Neural cell (in vitro differentiated cells): ENCODE measurements around the gene IL17RD. TPM values are rescaled to one million over a fixed set of nuclear protein-coding genes. Genes with fewer than 3 reads are reported as not detected.
A peak's percentile ranks its signal among the peaks of the same experiment; 100 is the strongest.

Experiments used
- H2AFZ ChIP-seq: fragments of 200-600, 300-800 bp; sonication (generic), shearing (Covaris generic); 2 replicates; pipeline ENCODE4 v1.6.0; 2014; ENCODE audit warnings: low read depth, mild to moderate bottlenecking, antibody characterized with exemption, low read length, moderate library complexity
- H3F3A ChIP-seq: fragments of 200-600 bp; shearing (Covaris generic); 2 replicates; pipeline ENCODE4 v1.6.1; 2016; ENCODE audit warnings: mild to moderate bottlenecking, moderate library complexity, mixed read lengths, antibody characterized with exemption, low read length; ENCODE audit not compliant: insufficient read depth, poor library complexity, severe bottlenecking
- H3K27ac ChIP-seq: fragments of 200-600, 300-800 bp; sonication (generic), shearing (Covaris generic); 2 replicates; pipeline ENCODE4 v1.5.1; 2014; ENCODE audit warnings: mild to moderate bottlenecking, low read length, moderate library complexity
- H3K27me3 ChIP-seq: fragments of 300-800, 200-600 bp; sonication (generic), shearing (Covaris generic); 2 replicates; pipeline ENCODE4 v1.6.0; 2014; ENCODE audit warnings: mild to moderate bottlenecking, low read depth, low read length, moderate library complexity; ENCODE audit not compliant: insufficient read depth
- H3K36me3 ChIP-seq: fragments of 300-800, 200-600 bp; sonication (generic), shearing (Covaris generic); 2 replicates; pipeline ENCODE4 v1.5.1; 2014; ENCODE audit warnings: mild to moderate bottlenecking, antibody characterized with exemption, low read length, moderate library complexity; ENCODE audit not compliant: insufficient read depth
- H3K4me2 ChIP-seq: fragments of 300-800, 200-600 bp; sonication (generic), shearing (Covaris generic); 2 replicates; pipeline ENCODE4 v1.6.0; 2014; ENCODE audit warnings: mild to moderate bottlenecking, low read length
- H3K4me3 ChIP-seq: fragments of 300-800, 200-600 bp; sonication (generic), shearing (Covaris generic); 2 replicates; pipeline ENCODE4 v1.5.1; 2014; ENCODE audit warnings: mild to moderate bottlenecking, low read length, moderate library complexity
- H3K79me2 ChIP-seq: fragments of 200-600 bp; shearing (Covaris generic); replicated peaks from 2 replicates; pipeline ENCODE4 v1.6.0; 2014; ENCODE audit warnings: mild to moderate bottlenecking, low read length, moderate library complexity; ENCODE audit not compliant: insufficient read depth
- H3K9ac ChIP-seq: fragments of 300-800, 200-600 bp; sonication (generic), shearing (Covaris generic); 2 replicates; pipeline ENCODE4 v1.6.1; 2016; ENCODE audit warnings: mild to moderate bottlenecking, low read length, mixed read lengths
- H3K9me2 ChIP-seq: fragments of 200-600 bp; shearing (Covaris generic); 2 replicates; pipeline ENCODE4 v1.6.1; 2016; ENCODE audit warnings: mild to moderate bottlenecking, low read length, mixed read lengths; ENCODE audit not compliant: insufficient read depth
- H3K9me3 ChIP-seq: fragments of 200-600, 300-800 bp; sonication (generic), shearing (Covaris generic); 2 replicates; pipeline ENCODE4 v1.6.1; 2016; ENCODE audit warnings: mild to moderate bottlenecking, mixed run types, low read length, moderate library complexity, mixed read lengths
- H4K20me1 ChIP-seq: fragments of 200-600 bp; shearing (Covaris generic); 2 replicates; pipeline ENCODE4 v1.6.1; 2016; ENCODE audit warnings: mild to moderate bottlenecking, mixed run types; ENCODE audit not compliant: insufficient read depth
- CTCF ChIP-seq: fragments of 450-650 bp; IDR thresholded peaks from 2 replicates; pipeline ENCODE4 v1.5.1; 2014; ENCODE audit warnings: antibody characterized with exemption, mild to moderate bottlenecking, moderate library complexity; ENCODE audit not compliant: poor library complexity, severe bottlenecking
- EP300 ChIP-seq: fragments of 450-650 bp; conservative IDR thresholded peaks from 2 replicates; pipeline ENCODE4 v1.6.1; 2014; ENCODE audit warnings: antibody characterized with exemption, mild to moderate bottlenecking, moderate library complexity; ENCODE audit not compliant: poor library complexity, severe bottlenecking
- EZH2 ChIP-seq: fragments of 200-600, 300-800 bp; shearing (Covaris generic), sonication (generic); IDR thresholded peaks from 2 replicates; pipeline ENCODE4 v1.6.1; 2014; ENCODE audit warnings: antibody characterized with exemption, low read length, borderline replicate concordance, mild to moderate bottlenecking; ENCODE audit not compliant: insufficient read depth, poor library complexity, severe bottlenecking
- MXI1 ChIP-seq: fragments of 450-650 bp; conservative IDR thresholded peaks from 2 replicates; pipeline ENCODE4 v1.6.1; 2014; ENCODE audit warnings: antibody characterized with exemption, mild to moderate bottlenecking; ENCODE audit not compliant: poor library complexity, severe bottlenecking
- POLR2AphosphoS5 ChIP-seq: IDR thresholded peaks from 2 replicates; pipeline ENCODE4 v1.6.1; 2012
- RAD21 ChIP-seq: fragments of 450-650 bp; conservative IDR thresholded peaks from 2 replicates; pipeline ENCODE4 v1.6.1; 2014; ENCODE audit warnings: antibody characterized with exemption, mild to moderate bottlenecking, moderate library complexity
- REST ChIP-seq: IDR thresholded peaks from 2 replicates; pipeline ENCODE4 v1.6.1; 2012; ENCODE audit warnings: borderline replicate concordance
- SMC3 ChIP-seq: fragments of 450-650 bp; conservative IDR thresholded peaks from 2 replicates; pipeline ENCODE4 v1.6.1; 2014; ENCODE audit warnings: antibody characterized with exemption, mild to moderate bottlenecking, moderate library complexity; ENCODE audit not compliant: poor library complexity
- TAF1 ChIP-seq: IDR thresholded peaks from 2 replicates; pipeline ENCODE4 v1.6.1; 2012; ENCODE audit warnings: low read depth
- polyA plus RNA-seq: library from polyadenylated mRNA; depleted of rRNA; stranded (reverse); fragments of >200 nt; gene quantifications from 2 replicates; pipeline ENCODE4 v1.2.3, GENCODE V29; 2014

IL17RD gene
- polyA plus RNA-seq, 1 donor from 2014 or later, result 14.8 TPM

GRCh38 chr3:57080171-57080570, 85.0 kb downstream of the IL17RD start:
- no peak overlapping the region for H3K27ac ChIP-seq
- no peaks in the 10 kb centered on the region for H4K20me1 ChIP-seq
- H3K9me3 ChIP-seq, result no peaks in the 10 kb centered on the region
- no peaks in the 10 kb centered on the region for H3K36me3 ChIP-seq
- no peak overlapping the region for H3K4me2 ChIP-seq
- H3F3A ChIP-seq, result no peaks in the 10 kb centered on the region
- no peaks in the 10 kb centered on the region for H3K9me2 ChIP-seq
- no peaks in the 10 kb centered on the region for H3K79me2 ChIP-seq
- no peak for TF ChIP-seq SMC3
- TF ChIP-seq RAD21, result no peak
- TF ChIP-seq REST, result no peak
- TF ChIP-seq EZH2, result no peak
- no peak for TF ChIP-seq MXI1
- no peak for TF ChIP-seq EP300
- no peak for TF ChIP-seq TAF1
- TF ChIP-seq CTCF, result no peak
- no peak overlapping the region for H3K4me3 ChIP-seq
- H2AFZ ChIP-seq, result no peak overlapping the region
- H3K9ac ChIP-seq, result no peak overlapping the region
- peaks cover 30% of the 10 kb centered on the region for H3K27me3 ChIP-seq

- Histone ChIP-seq H3K9me2 (no peaks in the 10 kb centered on the region), H3K9ac (no peak overlapping the region), H3K9me3 (no peaks in the 10 kb centered on the region), H3K27ac (no peak overlapping the region), H3K4me3 (peak overlapping the region; percentile 80), H4K20me1 (no peaks in the 10 kb centered on the region), H3K36me3 (no peaks in the 10 kb centered on the region), H3K27me3 (peaks cover 30% of the 10 kb centered on the region), H2AFZ (no peak overlapping the region), H3K79me2 (no peaks in the 10 kb centered on the region), H3K4me2 (no peak overlapping the region), H3F3A (no peaks in the 10 kb centered on the region)
- TF ChIP-seq TAF1 (no peak), CTCF (no peak), EZH2 (no peak), SMC3 (no peak), REST (no peak), POLR2AphosphoS5 (no peak), EP300 (no peak), MXI1 (no peak), RAD21 (no peak)
Measured at GRCh38 chr3:57079474-57079831, 85.7 kb downstream of the IL17RD start.
